Ovary (tissue), 3 donors: ENCODE measurements around the gene NEDD4L.

Experiments used
- CTCF ChIP-seq, 3 donors: fragments of 450-650 bp in 2 of 3; fragments of 200-600 bp in 1 of 3; IDR thresholded peaks; one replicate each; pipeline versions ENCODE4 v1.5.1 to v1.8.0; 2016 to 2022; ENCODE audit warnings: antibody characterized with exemption in 3 of 3, mild to moderate bottlenecking in 1 of 3
- EP300 ChIP-seq: sonication (generic); formaldehyde crosslinking; IDR thresholded peaks from one replicate; pipeline ENCODE4 v1.6.1; 2017; ENCODE audit warnings: antibody characterized with exemption
- POLR2A ChIP-seq: fragments of 450-650 bp; IDR thresholded peaks from one replicate; pipeline ENCODE4 v1.6.1; 2017; ENCODE audit warnings: antibody characterized with exemption, mild to moderate bottlenecking, moderate library complexity
- donor health status: DM: no; HTN: no; CAD: no.

GRCh38 chr18:58012356-58012755, 31.7 kb upstream of the NEDD4L start:
- no peak for TF ChIP-seq CTCF (IDR thresholded peaks at IDR 0.05)
- TF ChIP-seq EP300, result no peak
- no peak for TF ChIP-seq POLR2A
